ENCODE data around the gene RTL1. TPM values are rescaled to one million over a fixed set of nuclear protein-coding genes. Genes with fewer than 3 reads are reported as not detected.

Gene RTL1
- total RNA-seq, 1 experiment from 2014 or later = not detected

GRCh38 chr14:100882026-100882967 lies 21.2 kb downstream of the RTL1 start:
- CTCF ChIA-PET = no interaction called here
- no peak overlapping the region for H3K27ac ChIP-seq (ENCODE audit: low read length)
- no peaks in the 10 kb centered on the region for H3K79me2 ChIP-seq (ENCODE audit: low read length)
- no peak overlapping the region for H2AFZ ChIP-seq (ENCODE audit: low read length)
- H3K4me2 ChIP-seq (ENCODE audit: low read length) = no peak overlapping the region
- TF ChIP-seq EZH2phosphoT487 (IDR thresholded peaks at IDR 0.05; ENCODE audit: borderline replicate concordance, low read length) (no peak), CTCF (conservative IDR thresholded peaks at IDR 0.05; ENCODE audit: low read depth, low read length) (no peak), EZH2 (IDR thresholded peaks at IDR 0.05; ENCODE audit: low read length, unreplicated experiment) (no peak)
- H4K20me1 ChIP-seq (ENCODE audit: low read length) = no peaks in the 10 kb centered on the region
- H3F3A ChIP-seq (ENCODE audit: low read length, unreplicated experiment) = no peaks in the 10 kb centered on the region
- H3K9ac ChIP-seq (ENCODE audit: low read length) = no peak overlapping the region
- POLR2A ChIA-PET (ENCODE audit: unreplicated experiment) = no interaction called here
- no peaks in the 10 kb centered on the region for H3K4me1 ChIP-seq (ENCODE audit: insufficient read depth, low read length)
- BruUV-seq (replicated peaks) = no TSS peak
- ATAC-seq (no peak), DNase-seq (no peak)
- no peaks in the 10 kb centered on the region for H3K27me3 ChIP-seq (ENCODE audit: low read length)
- H3K9me2 ChIP-seq (replicated peaks; ENCODE audit: low read length) = no peaks in the 10 kb centered on the region
- intact Hi-C loops (cut with micrococcal nuclease) = no loop called here
- H3K4me3 ChIP-seq (ENCODE audit: low read length) = no peak overlapping the region
- H3K36me3 ChIP-seq (ENCODE audit: low read depth, low read length) = no peaks in the 10 kb centered on the region
- no peaks in the 10 kb centered on the region for H3K9me3 ChIP-seq (ENCODE audit: low read length)

DNA sequence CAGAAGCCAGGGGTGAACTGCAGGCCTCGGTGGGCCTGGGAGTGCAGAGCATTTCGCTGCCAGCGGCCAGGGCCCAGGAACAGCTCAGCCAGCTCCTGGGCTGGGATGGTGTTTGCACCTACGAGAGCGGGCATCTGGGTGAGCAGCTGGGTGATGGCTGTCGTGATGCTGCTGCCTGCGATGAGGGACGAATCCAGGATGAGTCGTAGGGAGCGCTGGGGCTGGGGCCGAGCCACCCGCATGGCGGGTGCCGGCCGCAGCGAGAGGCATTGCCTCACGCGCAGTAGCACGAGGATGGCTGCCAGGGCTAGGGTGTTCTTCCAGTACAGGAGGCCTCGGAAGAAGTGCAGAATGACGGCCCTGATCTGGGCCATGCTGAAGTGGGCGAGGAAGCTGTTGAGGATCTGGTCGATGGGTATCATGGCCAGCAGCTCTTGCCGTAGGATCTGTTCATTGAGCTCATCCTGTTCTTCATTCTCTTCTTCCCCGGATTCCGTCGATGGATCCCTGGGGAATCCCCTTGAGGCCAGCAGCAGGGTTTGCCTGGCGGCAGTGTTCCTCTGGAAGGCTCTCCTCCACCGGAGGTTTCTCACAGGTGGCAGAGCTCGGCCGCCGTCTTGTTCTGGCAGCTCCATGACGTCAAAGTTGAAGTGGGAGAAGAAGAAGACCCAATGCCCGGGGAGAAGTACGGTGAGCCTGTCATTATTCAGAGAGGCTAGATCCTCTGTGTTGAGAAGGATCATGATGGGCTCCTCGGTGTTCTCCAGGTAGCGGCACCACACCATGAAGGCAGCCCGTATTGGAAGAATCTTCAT lies 22.1 kb downstream of the RTL1 start:
- H2AFZ ChIP-seq (ENCODE audit: low read length) = no peak overlapping the region
- H3K4me2 ChIP-seq (ENCODE audit: low read length) = no peak overlapping the region
- ChIA-PET CTCF (no interaction called here), POLR2A (ENCODE audit: unreplicated experiment) (no interaction called here)
- DNase-seq (no peak), ATAC-seq (no peak)
- BruUV-seq (replicated peaks) = no TSS peak
- H3K9me2 ChIP-seq (replicated peaks; ENCODE audit: low read length) = no peaks in the 10 kb centered on the region
- no peaks in the 10 kb centered on the region for H3K36me3 ChIP-seq (ENCODE audit: low read depth, low read length)
- H4K20me1 ChIP-seq (ENCODE audit: low read length) = no peaks in the 10 kb centered on the region
- TF ChIP-seq EZH2phosphoT487 (IDR thresholded peaks at IDR 0.05; ENCODE audit: borderline replicate concordance, low read length) (no peak), EZH2 (IDR thresholded peaks at IDR 0.05; ENCODE audit: low read length, unreplicated experiment) (no peak), CTCF (conservative IDR thresholded peaks at IDR 0.05; ENCODE audit: low read depth, low read length) (no peak)
- H3K27ac ChIP-seq (ENCODE audit: low read length) = no peak overlapping the region
- no peaks in the 10 kb centered on the region for H3K9me3 ChIP-seq (ENCODE audit: low read length)
- H3K27me3 ChIP-seq (ENCODE audit: low read length) = no peaks in the 10 kb centered on the region
- no peaks in the 10 kb centered on the region for H3K4me1 ChIP-seq (ENCODE audit: insufficient read depth, low read length)
- intact Hi-C loops (cut with micrococcal nuclease) = no loop called here
- H3K79me2 ChIP-seq (ENCODE audit: low read length) = no peaks in the 10 kb centered on the region
- H3K4me3 ChIP-seq (ENCODE audit: low read length) = no peak overlapping the region
- no peaks in the 10 kb centered on the region for H3F3A ChIP-seq (ENCODE audit: low read length, unreplicated experiment)
- no peak overlapping the region for H3K9ac ChIP-seq (ENCODE audit: low read length)

All from PC-3 (cell line).